Prostate gland (tissue), 2 donors: Measurements from ENCODE around the gene KIF5C. TPM values are rescaled to one million over a fixed set of nuclear protein-coding genes. Genes with fewer than 3 reads are reported as not detected.

ENCODE experiments used
- DNase-seq: peaks from one replicate; pipeline ENCODE4 v3.0.0-alpha.2; 2019; ENCODE audit warnings: low spot score
- H3K27ac ChIP-seq, 2 donors: fragments of 200-600 bp; sonication (generic); 2 replicates each; pipeline ENCODE4 v1.5.1; 2017 to 2019
- H3K27me3 ChIP-seq: fragments of 200-600 bp; sonication (generic); replicated peaks from 2 replicates; pipeline ENCODE4 v1.5.1; 2019; ENCODE audit not compliant: insufficient read depth
- H3K36me3 ChIP-seq, 2 donors: fragments of 200-600 bp; sonication (generic); 1 replicate in 1 of 2; 2 replicates in 1 of 2; pipeline versions ENCODE4 v1.5.1 to v1.8.1; 2017 to 2019
- H3K4me1 ChIP-seq: fragments of 200-600 bp; sonication (generic); replicated peaks from 2 replicates; pipeline ENCODE4 v1.5.1; 2019
- H3K4me3 ChIP-seq, 2 donors: fragments of 200-600 bp; sonication (generic); 2 replicates each; pipeline ENCODE4 v1.5.1; 2017 to 2019
- H3K9me3 ChIP-seq: fragments of 200-600 bp; sonication (generic); 2 replicates; pipeline ENCODE4 v1.5.1; 2017
- POLR2A ChIP-seq: fragments of 450-650 bp; IDR thresholded peaks from one replicate; pipeline ENCODE4 v1.6.1; 2016; ENCODE audit warnings: antibody characterized with exemption, mild to moderate bottlenecking
- POLR2AphosphoS5 ChIP-seq: sonication (generic); formaldehyde crosslinking; IDR thresholded peaks from one replicate; pipeline ENCODE4 v1.6.1; 2017; ENCODE audit warnings: antibody characterized with exemption
- WGBS: methylation state at CpG from one replicate; pipeline ENCODE4 v1.1.5; 2018; 5-methylcytosine and 5-hydroxymethylcytosine counted together
- intact Hi-C: fragments of 100-400 bp; cut with DNase I; formaldehyde crosslinking; loops from one replicate; pipeline ENCODE4 v1.14.2; 2022
- total RNA-seq, 2 donors: library from RNA; depleted of rRNA; stranded (reverse); fragments of >200 nt; gene quantifications; one replicate each; pipeline ENCODE4 v1.1.0, GENCODE V29; 2016
- TF ChIP-seq, protein P1 (sequence below), 4 experiments: fragments of 200-600 bp in 2 of 4; fragments of 450-650 bp in 2 of 4; sonication (generic) in 2 of 4; IDR thresholded peaks; 1 replicate in 3 of 4; 2 replicates in 1 of 4; pipeline ENCODE4 v1.5.1; 2016 to 2019; ENCODE audit warnings: antibody characterized with exemption in 4 of 4, mild to moderate bottlenecking in 2 of 4, moderate library complexity in 2 of 4

KIF5C gene
- total RNA-seq, 2 donors from 2014 or later: 84.3 to 123 TPM

DNA sequence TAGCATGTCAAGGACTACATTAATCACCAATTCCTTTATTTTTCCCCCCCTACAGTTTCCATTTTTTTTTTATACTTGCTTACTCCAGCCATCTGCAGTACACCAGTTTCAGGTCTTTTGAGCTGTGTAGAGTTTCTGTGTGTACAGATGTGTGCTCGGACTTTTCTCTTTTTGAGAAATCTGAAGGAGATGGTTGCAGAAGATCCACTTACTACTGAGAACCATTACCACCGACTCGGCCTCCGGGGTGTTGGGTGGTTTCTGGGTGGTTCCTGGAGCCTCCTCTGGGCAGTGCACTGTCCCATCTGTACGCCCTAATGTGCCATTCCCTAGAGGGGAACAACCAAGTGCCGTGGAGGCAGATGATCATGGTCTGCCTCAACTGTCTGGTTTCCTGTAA, 148.1 kb downstream of the KIF5C start:
- H3K4me3 ChIP-seq: no peak overlapping the region
- DNase-seq: peak; percentile 1
- no peaks in the 10 kb centered on the region for H3K27me3 ChIP-seq
- H3K27ac ChIP-seq: no peak overlapping the region
- H3K36me3 ChIP-seq: no peaks in the 10 kb centered on the region
- intact Hi-C loops: no loop called here
- H3K9me3 ChIP-seq: no peaks in the 10 kb centered on the region
- TF ChIP-seq POLR2AphosphoS5: no peak
- TF ChIP-seq POLR2A: no peak
- TF ChIP-seq, protein P1, sequence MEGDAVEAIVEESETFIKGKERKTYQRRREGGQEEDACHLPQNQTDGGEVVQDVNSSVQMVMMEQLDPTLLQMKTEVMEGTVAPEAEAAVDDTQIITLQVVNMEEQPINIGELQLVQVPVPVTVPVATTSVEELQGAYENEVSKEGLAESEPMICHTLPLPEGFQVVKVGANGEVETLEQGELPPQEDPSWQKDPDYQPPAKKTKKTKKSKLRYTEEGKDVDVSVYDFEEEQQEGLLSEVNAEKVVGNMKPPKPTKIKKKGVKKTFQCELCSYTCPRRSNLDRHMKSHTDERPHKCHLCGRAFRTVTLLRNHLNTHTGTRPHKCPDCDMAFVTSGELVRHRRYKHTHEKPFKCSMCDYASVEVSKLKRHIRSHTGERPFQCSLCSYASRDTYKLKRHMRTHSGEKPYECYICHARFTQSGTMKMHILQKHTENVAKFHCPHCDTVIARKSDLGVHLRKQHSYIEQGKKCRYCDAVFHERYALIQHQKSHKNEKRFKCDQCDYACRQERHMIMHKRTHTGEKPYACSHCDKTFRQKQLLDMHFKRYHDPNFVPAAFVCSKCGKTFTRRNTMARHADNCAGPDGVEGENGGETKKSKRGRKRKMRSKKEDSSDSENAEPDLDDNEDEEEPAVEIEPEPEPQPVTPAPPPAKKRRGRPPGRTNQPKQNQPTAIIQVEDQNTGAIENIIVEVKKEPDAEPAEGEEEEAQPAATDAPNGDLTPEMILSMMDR (IDR thresholded peaks at IDR 0.05): no peak
- no peaks in the 10 kb centered on the region for H3K4me1 ChIP-seq
- 84% methylated on average over 6 of the region's 6 CpGs for WGBS

DNA sequence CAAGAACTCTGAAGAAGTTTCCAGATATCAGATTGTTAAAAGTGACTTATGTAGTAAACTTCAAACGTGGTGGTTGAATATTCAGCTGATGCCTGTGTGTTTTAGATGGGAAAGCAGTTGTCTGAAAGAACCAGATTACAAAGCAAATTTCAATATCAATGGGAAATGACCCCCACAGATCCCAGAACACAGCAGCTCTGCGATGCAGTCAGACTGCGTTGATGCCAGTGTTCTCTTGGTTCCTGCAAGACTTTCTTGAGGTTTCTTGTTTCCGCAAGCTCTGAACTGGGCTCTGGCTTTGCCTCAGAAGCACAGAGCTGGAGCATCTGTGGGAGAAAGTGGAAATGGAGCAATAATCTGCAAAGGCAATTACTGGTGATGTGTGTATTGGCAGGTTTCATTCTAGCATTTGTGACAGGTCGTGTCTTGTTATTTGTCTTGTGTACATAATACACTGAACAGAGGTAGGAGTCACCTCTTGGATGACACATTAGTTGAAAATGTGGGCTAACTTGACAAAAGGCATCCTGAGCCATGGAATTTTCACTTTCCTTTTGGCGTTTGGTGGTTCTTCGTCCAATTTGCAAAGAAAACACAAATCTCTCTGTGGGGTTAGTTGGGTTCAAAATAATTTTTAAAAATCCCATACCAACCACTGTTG, 152.7 kb downstream of the KIF5C start:
- H3K4me3 ChIP-seq: no peak overlapping the region
- no peaks in the 10 kb centered on the region for H3K9me3 ChIP-seq
- 50% methylated on average over 7 of the region's 7 CpGs for WGBS
- no peaks in the 10 kb centered on the region for H3K36me3 ChIP-seq
- H3K27me3 ChIP-seq: no peaks in the 10 kb centered on the region
- TF ChIP-seq POLR2A (no peak), POLR2AphosphoS5 (peak; percentile 44)
- intact Hi-C loops: no loop called here
- H3K27ac ChIP-seq: no peak overlapping the region
- no peaks in the 10 kb centered on the region for H3K4me1 ChIP-seq
- no peak for DNase-seq

DNA sequence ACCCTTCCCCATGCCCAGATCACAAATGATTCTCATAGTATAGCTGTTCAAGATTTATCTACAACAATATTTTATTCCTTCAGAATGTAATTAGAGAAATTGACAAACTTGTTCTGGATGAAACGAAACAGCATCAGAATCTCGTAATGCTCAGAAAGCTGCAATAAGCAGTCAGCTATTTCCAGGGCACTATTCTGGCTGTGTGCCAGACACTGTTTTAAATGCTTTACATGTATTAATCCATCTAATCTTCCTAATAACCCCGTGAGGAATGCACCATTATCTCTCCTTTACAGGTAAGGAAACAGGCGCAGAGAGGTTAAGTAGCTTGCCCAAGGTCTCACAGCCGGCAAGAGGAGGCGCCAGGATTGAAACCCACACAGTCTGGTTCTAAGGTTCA, 153.3 kb downstream of the KIF5C start:
- Histone ChIP-seq H3K9me3 (no peaks in the 10 kb centered on the region), H3K4me3 (no peak overlapping the region), H3K36me3 (no peaks in the 10 kb centered on the region), H3K27ac (no peak overlapping the region), H3K4me1 (no peaks in the 10 kb centered on the region), H3K27me3 (no peaks in the 10 kb centered on the region)
- DNase-seq: no peak
- intact Hi-C loops: no loop called here
- 81% methylated on average over 6 of the region's 6 CpGs for WGBS
- TF ChIP-seq POLR2AphosphoS5: no peak
- TF ChIP-seq, protein P1 (IDR thresholded peaks at IDR 0.05): no peak
- no peak for TF ChIP-seq POLR2A

DNA sequence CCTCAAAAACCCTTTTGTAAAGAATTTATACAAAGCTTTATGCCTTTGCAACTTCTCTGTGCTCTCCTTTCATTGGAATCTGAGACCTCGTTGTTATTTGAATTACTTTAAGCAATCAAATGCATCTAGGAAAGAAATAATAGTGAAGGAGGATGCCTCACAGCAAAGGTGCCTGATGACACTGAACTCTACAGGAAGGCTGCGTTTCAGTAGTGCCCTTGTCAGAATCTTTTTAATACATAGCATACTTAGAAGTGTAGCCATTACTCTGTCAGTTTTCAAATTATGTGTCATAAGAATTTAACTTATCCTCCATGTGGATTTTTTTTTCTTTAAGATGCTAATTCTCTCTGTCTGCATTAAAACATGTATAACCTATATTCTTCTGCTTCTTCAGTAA, 153.9 kb downstream of the KIF5C start:
- no peaks in the 10 kb centered on the region for H3K36me3 ChIP-seq
- H3K4me3 ChIP-seq: no peak overlapping the region
- intact Hi-C loops: no loop called here
- 73% methylated on average over 2 of the region's 2 CpGs for WGBS
- H3K4me1 ChIP-seq: no peaks in the 10 kb centered on the region
- H3K9me3 ChIP-seq: no peaks in the 10 kb centered on the region
- TF ChIP-seq, protein P1 (IDR thresholded peaks at IDR 0.05): no peak
- TF ChIP-seq POLR2A: no peak
- no peak for TF ChIP-seq POLR2AphosphoS5
- no peaks in the 10 kb centered on the region for H3K27me3 ChIP-seq
- no peak for DNase-seq
- no peak overlapping the region for H3K27ac ChIP-seq

DNA sequence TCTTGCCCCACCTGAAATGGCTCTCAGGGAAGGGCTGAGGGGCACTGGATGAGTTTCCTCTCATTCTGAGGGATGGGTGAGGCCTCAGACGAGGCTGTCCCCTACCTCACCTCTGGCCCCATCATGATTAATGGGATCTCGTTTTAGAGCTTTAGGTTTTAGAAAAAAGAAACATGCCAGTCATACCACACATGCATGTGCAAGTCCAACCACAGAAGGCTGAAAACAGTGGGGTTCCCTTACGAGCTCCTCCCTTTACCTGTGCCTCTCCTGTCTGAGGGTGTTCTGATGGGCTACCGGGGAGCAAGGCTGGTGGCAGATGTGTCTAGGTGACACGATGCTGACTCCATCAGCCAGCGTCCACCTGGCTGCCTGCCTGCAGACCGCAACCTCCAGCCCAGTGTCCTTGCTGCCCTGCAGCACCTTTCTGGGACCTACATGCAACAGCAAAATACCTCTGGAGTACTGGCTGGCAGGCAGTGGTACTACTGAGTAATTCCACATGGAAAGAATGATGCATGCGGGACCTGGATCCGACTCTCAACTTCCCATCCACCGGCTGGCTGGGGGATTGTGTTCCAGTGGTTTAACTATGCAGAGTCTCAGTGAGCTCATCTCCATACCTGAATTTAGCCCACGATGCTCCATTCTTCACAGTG, 154.4 kb downstream of the KIF5C start:
- intact Hi-C loops: no loop called here
- TF ChIP-seq POLR2A (no peak), POLR2AphosphoS5 (no peak)
- TF ChIP-seq, protein P1 (IDR thresholded peaks at IDR 0.05): no peak
- Histone ChIP-seq H3K27ac (no peak overlapping the region), H3K9me3 (no peaks in the 10 kb centered on the region), H3K4me1 (no peaks in the 10 kb centered on the region), H3K27me3 (no peaks in the 10 kb centered on the region), H3K4me3 (no peak overlapping the region), H3K36me3 (no peaks in the 10 kb centered on the region)
- 63% methylated on average over 11 of the region's 11 CpGs for WGBS
- DNase-seq: no peak
